Measurements from ENCODE around the gene ANKRD63. TPM values are rescaled to one million over a fixed set of nuclear protein-coding genes. Genes with fewer than 3 reads are reported as not detected.

The ANKRD63 gene
- polyA plus RNA-seq, 4 donors: 0.04 to 0.16 TPM; not detected in 2

- peak; percentile 56 to 85 for DNase-seq
- Histone ChIP-seq H3K9me3 (ENCODE audit: control insufficient read depth in 2 of 2, insufficient read depth in 1 of 2, low read depth in 1 of 2, low read length in 1 of 2) (no peaks in the 10 kb centered on the region), H3K36me3 (ENCODE audit: control insufficient read depth in 3 of 3, insufficient read depth in 2 of 3, low read depth in 1 of 3, low read length in 3 of 3) (peaks cover 0 to 30% (median 0%) of the 10 kb centered on the region in 3 donors), H3K27ac (ENCODE audit: low read depth in 1 of 3, low read length in 2 of 3) (peak overlapping the region in 1 of 3 donors; percentile 48), H3K27me3 (ENCODE audit: control insufficient read depth in 3 of 3, insufficient read depth in 3 of 3, low read length in 3 of 3) (peaks cover 0 to 18% (median 0%) of the 10 kb centered on the region in 3 donors), H3K4me3 (ENCODE audit: low read depth in 1 of 3, low read length in 3 of 3) (peak overlapping the region; percentile 32 to 68 (median 66)), H3K4me1 (ENCODE audit: control insufficient read depth in 3 of 3, insufficient read depth in 2 of 3, low read depth in 1 of 3, low read length in 2 of 3) (peaks cover 0 to 26% (median 0%) of the 10 kb centered on the region in 3 donors)
- no peak for FAIRE-seq
- WGBS, 3 donors: 0 to 2% (median 1%) methylated on average over 55 to 82 of the region's 82 CpGs
These were observed 30.3 kb downstream of the ANKRD63 start for GRCh38 chr15:40252438-40253166.

GRCh38 chr15:40252141-40252437 lies 30.8 kb downstream of the ANKRD63 start:
- Histone ChIP-seq H3K27ac (ENCODE audit: low read depth in 1 of 3, low read length in 2 of 3) (peak overlapping the region in 1 of 3 donors; percentile 48), H3K36me3 (ENCODE audit: control insufficient read depth in 3 of 3, insufficient read depth in 2 of 3, low read depth in 1 of 3, low read length in 3 of 3) (peaks cover 0 to 25% (median 0%) of the 10 kb centered on the region in 3 donors), H3K4me1 (ENCODE audit: control insufficient read depth in 3 of 3, insufficient read depth in 2 of 3, low read depth in 1 of 3, low read length in 2 of 3) (peaks cover 0 to 26% (median 0%) of the 10 kb centered on the region in 3 donors), H3K9me3 (ENCODE audit: control insufficient read depth in 2 of 2, insufficient read depth in 1 of 2, low read depth in 1 of 2, low read length in 1 of 2) (no peaks in the 10 kb centered on the region), H3K4me3 (ENCODE audit: low read depth in 1 of 3, low read length in 3 of 3) (peak overlapping the region in 2 of 3 donors; percentile 66 to 68), H3K27me3 (ENCODE audit: control insufficient read depth in 3 of 3, insufficient read depth in 3 of 3, low read length in 3 of 3) (peaks cover 0 to 18% (median 0%) of the 10 kb centered on the region in 3 donors)
- FAIRE-seq: no peak
- DNase-seq: no peak
- WGBS, 3 donors: 25 to 45% (median 36%) methylated on average over 27 of the region's 27 CpGs

- H3K4me3 ChIP-seq (ENCODE audit: low read depth in 1 of 3, low read length in 3 of 3): peak overlapping the region in 1 of 3 donors; percentile 66
- no peaks in the 10 kb centered on the region for H3K9me3 ChIP-seq (ENCODE audit: control insufficient read depth in 2 of 2, insufficient read depth in 1 of 2, low read depth in 1 of 2, low read length in 1 of 2)
- peaks cover 0 to 31% (median 0%) of the 10 kb centered on the region in 3 donors for H3K4me1 ChIP-seq (ENCODE audit: control insufficient read depth in 3 of 3, insufficient read depth in 2 of 3, low read depth in 1 of 3, low read length in 2 of 3)
- H3K27me3 ChIP-seq (ENCODE audit: control insufficient read depth in 3 of 3, insufficient read depth in 3 of 3, low read length in 3 of 3): peaks cover 0 to 18% (median 0%) of the 10 kb centered on the region in 3 donors
- DNase-seq: peak in 1 of 2 donors; percentile 46
- H3K27ac ChIP-seq (ENCODE audit: low read depth in 1 of 3, low read length in 2 of 3): peak overlapping the region in 1 of 3 donors; percentile 48
- WGBS, 3 donors: 81 to 87% (median 86%) methylated on average over 10 of the region's 10 CpGs
- FAIRE-seq: no peak
- peaks cover 0 to 20% (median 0%) of the 10 kb centered on the region in 3 donors for H3K36me3 ChIP-seq (ENCODE audit: control insufficient read depth in 3 of 3, insufficient read depth in 2 of 3, low read depth in 1 of 3, low read length in 3 of 3)
These were observed 31.3 kb downstream of the ANKRD63 start for GRCh38 chr15:40251486-40252140.

- FAIRE-seq (no peak), DNase-seq (no peak)
- H3K4me3 ChIP-seq (ENCODE audit: low read depth in 1 of 3, low read length in 3 of 3): no peak overlapping the region
- peaks cover 0 to 38% (median 0%) of the 10 kb centered on the region in 3 donors for H3K4me1 ChIP-seq (ENCODE audit: control insufficient read depth in 3 of 3, insufficient read depth in 2 of 3, low read depth in 1 of 3, low read length in 2 of 3)
- H3K36me3 ChIP-seq (ENCODE audit: control insufficient read depth in 3 of 3, insufficient read depth in 2 of 3, low read depth in 1 of 3, low read length in 3 of 3): peaks cover 0 to 14% (median 0%) of the 10 kb centered on the region in 3 donors
- 84 to 88% (median 88%) methylated on average over 13 of the region's 13 CpGs for WGBS, 3 donors
- H3K27ac ChIP-seq (ENCODE audit: low read depth in 1 of 3, low read length in 2 of 3): no peak overlapping the region
- H3K27me3 ChIP-seq (ENCODE audit: control insufficient read depth in 3 of 3, insufficient read depth in 3 of 3, low read length in 3 of 3): peaks cover 0 to 18% (median 0%) of the 10 kb centered on the region in 3 donors
- H3K9me3 ChIP-seq (ENCODE audit: control insufficient read depth in 2 of 2, insufficient read depth in 1 of 2, low read depth in 1 of 2, low read length in 1 of 2): no peaks in the 10 kb centered on the region
These were observed 31.9 kb downstream of the ANKRD63 start for GRCh38 chr15:40250771-40251483.

- Histone ChIP-seq H3K36me3 (ENCODE audit: control insufficient read depth in 3 of 3, insufficient read depth in 2 of 3, low read depth in 1 of 3, low read length in 3 of 3) (peaks cover 0 to 8% (median 0%) of the 10 kb centered on the region in 3 donors), H3K9me3 (ENCODE audit: control insufficient read depth in 2 of 2, insufficient read depth in 1 of 2, low read depth in 1 of 2, low read length in 1 of 2) (no peaks in the 10 kb centered on the region), H3K4me3 (ENCODE audit: low read depth in 1 of 3, low read length in 3 of 3) (no peak overlapping the region), H3K27me3 (ENCODE audit: control insufficient read depth in 3 of 3, insufficient read depth in 3 of 3, low read length in 3 of 3) (peaks cover 0 to 18% (median 0%) of the 10 kb centered on the region in 3 donors), H3K27ac (ENCODE audit: low read depth in 1 of 3, low read length in 2 of 3) (no peak overlapping the region), H3K4me1 (ENCODE audit: control insufficient read depth in 3 of 3, insufficient read depth in 2 of 3, low read depth in 1 of 3, low read length in 2 of 3) (peaks cover 0 to 44% (median 0%) of the 10 kb centered on the region in 3 donors)
- DNase-seq (no peak), FAIRE-seq (no peak)
- WGBS, 3 donors: 85 to 92% (median 92%) methylated on average over 8 of the region's 8 CpGs
These were observed 32.6 kb downstream of the ANKRD63 start for GRCh38 chr15:40250304-40250656.

GRCh38 chr15:40249477-40250303 lies 33.2 kb downstream of the ANKRD63 start:
- DNase-seq (no peak), FAIRE-seq (no peak)
- Histone ChIP-seq H3K27me3 (ENCODE audit: control insufficient read depth in 3 of 3, insufficient read depth in 3 of 3, low read length in 3 of 3) (peaks cover 0 to 18% (median 0%) of the 10 kb centered on the region in 3 donors), H3K36me3 (ENCODE audit: control insufficient read depth in 3 of 3, insufficient read depth in 2 of 3, low read depth in 1 of 3, low read length in 3 of 3) (peaks cover 0 to 5% (median 0%) of the 10 kb centered on the region in 3 donors), H3K27ac (ENCODE audit: low read depth in 1 of 3, low read length in 2 of 3) (no peak overlapping the region), H3K4me3 (ENCODE audit: low read depth in 1 of 3, low read length in 3 of 3) (no peak overlapping the region), H3K9me3 (ENCODE audit: control insufficient read depth in 2 of 2, insufficient read depth in 1 of 2, low read depth in 1 of 2, low read length in 1 of 2) (no peaks in the 10 kb centered on the region), H3K4me1 (ENCODE audit: control insufficient read depth in 3 of 3, insufficient read depth in 2 of 3, low read depth in 1 of 3, low read length in 2 of 3) (peaks cover 0 to 50% (median 0%) of the 10 kb centered on the region in 3 donors)
- 66 to 71% (median 69%) methylated on average over 11 of the region's 11 CpGs for WGBS, 3 donors

- H3K4me1 ChIP-seq (ENCODE audit: control insufficient read depth in 3 of 3, insufficient read depth in 2 of 3, low read depth in 1 of 3, low read length in 2 of 3): peaks cover 0 to 44% (median 0%) of the 10 kb centered on the region in 3 donors
- no peaks in the 10 kb centered on the region for H3K36me3 ChIP-seq (ENCODE audit: control insufficient read depth in 3 of 3, insufficient read depth in 2 of 3, low read depth in 1 of 3, low read length in 3 of 3)
- 90 to 92% (median 91%) methylated on average over 17 of the region's 17 CpGs for WGBS, 3 donors
- no peak overlapping the region for H3K27ac ChIP-seq (ENCODE audit: low read depth in 1 of 3, low read length in 2 of 3)
- DNase-seq (no peak), FAIRE-seq (no peak)
- no peak overlapping the region for H3K4me3 ChIP-seq (ENCODE audit: low read depth in 1 of 3, low read length in 3 of 3)
- peaks cover 0 to 7% (median 0%) of the 10 kb centered on the region in 3 donors for H3K27me3 ChIP-seq (ENCODE audit: control insufficient read depth in 3 of 3, insufficient read depth in 3 of 3, low read length in 3 of 3)
- H3K9me3 ChIP-seq (ENCODE audit: control insufficient read depth in 2 of 2, insufficient read depth in 1 of 2, low read depth in 1 of 2, low read length in 1 of 2): no peaks in the 10 kb centered on the region
These were observed 34.7 kb downstream of the ANKRD63 start for GRCh38 chr15:40248006-40248783.
